ENCODE data around the gene SETD6.

DNA sequence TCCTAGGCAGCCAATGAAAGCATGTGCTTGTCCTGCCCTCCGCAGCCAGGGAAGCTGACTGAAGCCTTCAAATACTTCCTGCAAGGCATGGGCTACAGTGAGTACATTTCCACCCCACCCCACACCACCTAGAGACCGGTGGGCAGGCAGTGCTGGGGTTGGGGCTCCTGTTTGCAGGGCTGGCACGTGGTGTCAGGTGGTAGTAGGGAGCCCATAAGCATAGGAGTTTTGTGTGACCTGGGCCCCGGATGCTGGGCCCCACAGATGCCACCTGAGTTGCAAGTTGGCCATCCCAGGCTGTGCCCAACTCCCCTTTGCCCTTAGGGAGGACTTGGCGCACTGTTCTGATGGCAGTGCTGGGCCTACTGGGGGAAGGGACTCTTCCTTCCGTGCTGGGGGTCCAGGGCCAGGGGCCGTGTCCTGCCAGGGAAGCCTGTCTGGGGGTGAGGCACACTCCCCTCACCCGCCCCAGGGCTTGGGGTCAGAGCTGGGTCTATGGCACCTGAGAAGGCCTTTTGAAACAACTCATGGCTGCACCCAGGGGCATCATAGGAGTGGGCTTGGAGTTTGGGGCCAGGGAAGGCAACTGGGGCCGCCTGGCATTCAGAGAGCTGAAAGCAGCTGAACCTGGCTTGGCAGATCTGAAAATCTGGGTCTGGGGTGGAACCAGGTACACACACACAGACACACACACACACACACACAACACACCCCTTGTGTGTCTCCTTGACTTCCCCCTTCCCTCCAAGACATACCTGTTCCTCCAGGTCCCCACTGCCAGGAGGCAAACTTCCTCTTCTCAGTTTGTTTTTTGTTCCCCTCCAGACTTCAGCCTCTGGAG is 5.8 kb upstream of the SETD6 start:
- TF ChIP-seq, protein P1, sequence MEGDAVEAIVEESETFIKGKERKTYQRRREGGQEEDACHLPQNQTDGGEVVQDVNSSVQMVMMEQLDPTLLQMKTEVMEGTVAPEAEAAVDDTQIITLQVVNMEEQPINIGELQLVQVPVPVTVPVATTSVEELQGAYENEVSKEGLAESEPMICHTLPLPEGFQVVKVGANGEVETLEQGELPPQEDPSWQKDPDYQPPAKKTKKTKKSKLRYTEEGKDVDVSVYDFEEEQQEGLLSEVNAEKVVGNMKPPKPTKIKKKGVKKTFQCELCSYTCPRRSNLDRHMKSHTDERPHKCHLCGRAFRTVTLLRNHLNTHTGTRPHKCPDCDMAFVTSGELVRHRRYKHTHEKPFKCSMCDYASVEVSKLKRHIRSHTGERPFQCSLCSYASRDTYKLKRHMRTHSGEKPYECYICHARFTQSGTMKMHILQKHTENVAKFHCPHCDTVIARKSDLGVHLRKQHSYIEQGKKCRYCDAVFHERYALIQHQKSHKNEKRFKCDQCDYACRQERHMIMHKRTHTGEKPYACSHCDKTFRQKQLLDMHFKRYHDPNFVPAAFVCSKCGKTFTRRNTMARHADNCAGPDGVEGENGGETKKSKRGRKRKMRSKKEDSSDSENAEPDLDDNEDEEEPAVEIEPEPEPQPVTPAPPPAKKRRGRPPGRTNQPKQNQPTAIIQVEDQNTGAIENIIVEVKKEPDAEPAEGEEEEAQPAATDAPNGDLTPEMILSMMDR (conservative IDR thresholded peaks at IDR 0.05; ENCODE audit: low read length): no peak
- no peak for TF ChIP-seq EZH2phosphoT487 (IDR thresholded peaks at IDR 0.05; ENCODE audit: borderline replicate concordance)

All from Loucy (cell line).